ENCODE results near the gene PEX6.
"Not testable (repeated sequence)": the region's sequence is repeated elsewhere in the genome, so short reads cannot be mapped to it uniquely, and the experiment has no call there.

The PEX6 gene

DNA sequence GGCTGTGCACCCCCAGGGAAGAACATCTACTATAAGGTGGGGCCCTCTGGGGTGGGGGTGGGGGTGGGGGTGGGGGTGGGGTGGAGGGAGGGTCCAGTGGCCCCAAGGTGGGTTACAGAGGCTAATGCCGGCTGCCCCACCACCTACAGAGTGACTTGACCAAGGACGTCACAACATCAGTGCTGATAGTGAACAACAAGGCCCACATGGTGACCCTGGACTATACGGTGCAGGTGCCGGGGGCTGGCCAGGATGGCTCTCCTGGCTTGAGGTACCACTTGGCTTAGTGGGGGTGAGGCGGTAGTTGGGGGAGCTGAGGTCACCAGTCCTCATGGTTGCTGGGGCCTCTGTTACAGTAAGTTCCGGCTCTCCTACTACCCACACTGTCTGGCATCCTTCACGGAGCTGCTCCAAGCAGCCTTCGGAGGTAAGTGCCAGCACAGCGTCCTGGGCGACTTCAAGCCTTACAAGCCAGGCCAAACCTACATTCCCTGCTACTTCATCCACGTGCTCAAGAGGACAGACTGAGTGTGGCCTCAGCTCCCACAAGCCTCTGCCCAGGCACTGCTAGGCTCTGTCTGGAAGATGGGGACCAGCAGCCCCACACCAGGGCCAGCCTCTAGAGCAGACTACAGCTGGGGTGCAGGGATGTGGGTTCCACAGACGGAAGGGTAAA is 15.7 kb downstream of the PEX6 start:
- no peak for DNase-seq

DNA sequence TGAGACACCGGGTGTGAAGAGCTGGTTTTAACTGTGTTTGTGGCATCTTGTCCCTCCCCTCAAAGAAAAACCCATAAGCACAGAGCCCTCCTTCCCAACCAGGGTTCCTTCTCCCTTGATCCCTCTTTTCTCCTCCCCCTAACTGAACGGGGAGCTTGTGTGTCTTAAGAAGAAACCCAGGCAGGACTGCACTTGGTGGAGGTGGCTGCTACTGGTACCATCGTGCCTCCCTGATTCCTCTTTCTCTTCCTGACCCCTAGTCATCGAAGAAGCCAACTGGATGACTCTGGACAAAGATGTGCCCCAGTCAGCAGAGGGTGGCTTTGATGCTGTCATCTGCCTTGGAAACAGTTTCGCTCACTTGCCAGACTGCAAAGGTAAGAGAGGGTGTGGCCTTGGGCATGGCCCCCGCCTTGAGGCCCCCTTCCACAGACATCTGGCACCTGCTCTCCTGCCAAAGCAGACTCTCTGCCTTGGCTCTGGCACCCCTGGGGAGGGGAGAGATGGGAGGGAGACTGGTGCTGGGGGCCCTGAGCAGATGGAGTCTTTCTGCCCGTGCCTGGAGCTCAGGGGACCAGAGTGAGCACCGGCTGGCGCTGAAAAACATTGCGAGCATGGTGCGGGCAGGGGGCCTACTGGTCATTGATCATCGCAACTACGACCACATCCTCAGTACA is 16.3 kb downstream of the PEX6 start:
- no peak for DNase-seq

DNA sequence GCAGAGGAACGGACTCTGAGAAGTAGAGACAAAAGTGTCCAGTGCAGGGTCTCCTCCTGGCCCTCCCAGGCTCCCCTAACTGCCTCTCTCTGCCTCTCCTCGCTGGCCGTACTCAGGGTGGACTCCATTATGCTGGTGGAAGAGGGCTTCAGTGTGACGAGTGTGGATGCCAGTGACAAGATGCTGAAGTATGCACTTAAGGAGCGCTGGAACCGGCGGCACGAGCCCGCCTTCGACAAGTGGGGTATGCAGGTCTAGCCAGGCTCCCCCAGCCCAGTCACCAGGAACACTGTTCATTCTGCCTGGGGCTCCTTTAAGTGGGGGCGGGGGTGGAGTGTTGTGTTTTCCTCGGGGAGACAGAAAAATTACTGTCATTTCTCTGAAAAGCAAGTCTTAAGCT is 16.9 kb downstream of the PEX6 start:
- DNase-seq: no peak

- DNase-seq: no peak
These were observed 17.9 kb downstream of the PEX6 start for GRCh38 chr6:42961020-42961470.

DNA sequence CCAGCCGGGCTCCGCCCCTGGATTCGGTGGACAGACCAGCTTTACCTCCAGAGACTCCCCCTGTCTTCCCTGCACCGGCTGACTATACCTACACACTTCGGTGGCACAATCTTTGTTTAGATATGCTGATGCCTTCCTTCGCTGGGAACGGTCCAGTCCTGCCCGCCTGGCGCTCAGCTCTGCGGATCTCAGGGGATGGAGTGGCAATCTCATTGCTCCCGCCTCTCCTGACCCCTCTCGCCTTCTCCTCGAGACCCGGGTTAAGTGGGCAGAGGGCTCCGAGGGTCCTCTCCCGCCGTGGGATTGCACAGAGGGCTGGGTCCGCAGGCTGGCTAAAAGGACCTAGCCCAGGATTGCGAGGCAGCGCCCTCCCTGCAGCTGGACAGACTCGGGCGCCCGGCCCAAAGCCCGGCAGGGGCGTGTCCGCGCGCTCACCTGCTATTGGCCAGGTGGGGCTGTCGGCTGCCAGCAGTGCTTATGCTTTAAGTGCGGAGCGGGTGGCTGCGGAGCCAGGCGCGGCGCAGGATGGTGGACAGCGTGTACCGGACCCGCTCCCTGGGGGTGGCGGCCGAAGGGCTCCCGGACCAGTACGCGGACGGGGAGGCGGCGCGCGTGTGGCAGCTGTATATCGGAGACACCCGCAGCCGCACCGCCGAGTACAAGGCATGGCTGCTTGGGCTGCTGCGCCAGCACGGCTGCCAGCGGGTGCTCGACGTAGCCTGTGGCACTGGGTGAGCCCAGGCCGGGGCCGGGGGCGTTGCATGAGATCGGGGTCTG is 18.6 kb downstream of the PEX6 start, which contains the start of gene GNMT:
GNMT (plus strand) TSS at position 512 of the 777 bp plus-strand sequence; CDS start at position 526, 14 bp downstream.
- peak; percentile 69 for DNase-seq

GRCh38 chr6:42959917-42960242 is 19.1 kb downstream of the PEX6 start:
- no peak for DNase-seq

DNA sequence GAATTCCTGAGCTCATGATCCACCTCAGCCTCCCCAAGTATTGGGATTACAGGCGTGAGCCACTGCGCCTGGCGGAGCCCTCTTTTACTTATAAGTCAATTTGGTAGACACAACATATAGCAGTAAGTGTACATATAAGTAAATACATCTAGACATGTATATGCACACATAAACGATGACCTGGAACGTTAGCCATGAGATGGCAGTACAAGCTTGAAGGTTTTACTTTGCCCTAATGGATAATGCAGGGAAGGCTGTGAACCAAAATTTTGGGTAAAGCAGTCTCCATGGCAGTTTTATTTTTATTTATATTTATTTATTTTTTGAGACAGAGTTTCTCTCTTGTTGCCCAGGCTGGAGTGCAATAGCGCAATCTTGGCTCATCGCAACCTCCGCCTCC is 20.9 kb downstream of the PEX6 start:
- no peak for DNase-seq

- DNase-seq: not testable (repeated sequence)
These were observed 24.6 kb downstream of the PEX6 start for GRCh38 chr6:42954405-42954804.

DNA sequence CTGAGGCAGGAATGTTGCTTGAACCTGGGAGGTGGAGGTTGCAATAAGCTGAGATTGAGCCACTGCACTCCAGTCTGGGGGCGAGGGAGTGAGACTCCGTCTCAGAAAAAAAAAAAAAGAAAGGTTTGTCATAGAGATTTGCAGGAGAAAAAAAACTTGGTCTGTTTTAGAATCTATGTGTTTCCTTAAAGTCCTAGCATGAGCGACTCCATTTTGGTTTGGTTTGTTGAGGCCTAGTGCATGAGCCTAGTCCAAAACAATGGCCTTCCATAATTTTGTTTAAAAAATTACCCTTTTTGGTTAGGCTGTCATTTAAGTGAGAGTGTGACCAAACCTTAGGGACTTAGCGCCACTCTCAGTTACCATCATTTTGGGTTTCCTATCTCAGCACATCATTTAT is 26.6 kb downstream of the PEX6 start:
- no peak for DNase-seq

DNA sequence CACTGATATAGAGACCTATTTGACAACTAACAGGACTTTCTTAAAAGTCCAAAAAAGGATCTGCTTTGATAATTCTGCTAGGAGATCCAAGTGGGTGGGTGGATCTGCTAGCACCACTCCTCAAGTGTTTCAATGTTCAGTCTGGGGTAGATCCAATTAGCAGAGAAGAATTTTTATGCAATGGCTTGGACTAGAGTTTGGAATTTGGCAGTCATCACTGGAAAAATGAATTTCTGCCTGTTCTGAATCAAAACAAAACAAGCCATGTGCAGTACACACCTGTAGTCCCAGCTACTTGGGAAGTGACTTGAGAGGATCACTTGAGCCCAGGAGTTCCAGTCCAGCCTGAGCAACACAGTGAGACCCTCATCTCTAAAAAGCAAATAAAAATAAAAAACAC is 31.0 kb downstream of the PEX6 start:
- no peak for DNase-seq

GRCh38 chr6:42942444-42942843 is 36.5 kb downstream of the PEX6 start:
- DNase-seq: no peak

DNA sequence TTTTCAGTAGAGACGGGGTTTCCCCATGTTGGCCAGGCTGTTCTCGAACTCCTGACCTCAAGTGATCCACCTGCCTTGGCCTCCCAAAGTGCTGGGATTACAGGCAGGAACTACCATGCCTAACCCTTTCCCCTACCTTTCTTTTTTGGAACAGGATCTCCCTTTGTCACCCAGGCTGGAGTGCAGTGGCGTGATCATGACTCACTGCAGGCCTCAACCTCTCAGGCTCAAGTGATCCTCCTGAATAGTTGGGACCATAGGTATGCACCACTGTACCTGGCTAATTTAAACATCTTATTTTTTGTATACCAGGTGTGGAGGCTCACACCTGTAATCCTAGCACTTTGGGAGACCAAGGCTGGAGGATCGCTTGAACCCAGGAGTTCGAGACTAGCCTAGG is 37.6 kb downstream of the PEX6 start:
- not testable (repeated sequence) for DNase-seq

- DNase-seq: no peak
These were observed 38.4 kb downstream of the PEX6 start for GRCh38 chr6:42940493-42941045.

GRCh38 chr6:42939810-42940167 is 39.2 kb downstream of the PEX6 start:
- DNase-seq: no peak

DNA sequence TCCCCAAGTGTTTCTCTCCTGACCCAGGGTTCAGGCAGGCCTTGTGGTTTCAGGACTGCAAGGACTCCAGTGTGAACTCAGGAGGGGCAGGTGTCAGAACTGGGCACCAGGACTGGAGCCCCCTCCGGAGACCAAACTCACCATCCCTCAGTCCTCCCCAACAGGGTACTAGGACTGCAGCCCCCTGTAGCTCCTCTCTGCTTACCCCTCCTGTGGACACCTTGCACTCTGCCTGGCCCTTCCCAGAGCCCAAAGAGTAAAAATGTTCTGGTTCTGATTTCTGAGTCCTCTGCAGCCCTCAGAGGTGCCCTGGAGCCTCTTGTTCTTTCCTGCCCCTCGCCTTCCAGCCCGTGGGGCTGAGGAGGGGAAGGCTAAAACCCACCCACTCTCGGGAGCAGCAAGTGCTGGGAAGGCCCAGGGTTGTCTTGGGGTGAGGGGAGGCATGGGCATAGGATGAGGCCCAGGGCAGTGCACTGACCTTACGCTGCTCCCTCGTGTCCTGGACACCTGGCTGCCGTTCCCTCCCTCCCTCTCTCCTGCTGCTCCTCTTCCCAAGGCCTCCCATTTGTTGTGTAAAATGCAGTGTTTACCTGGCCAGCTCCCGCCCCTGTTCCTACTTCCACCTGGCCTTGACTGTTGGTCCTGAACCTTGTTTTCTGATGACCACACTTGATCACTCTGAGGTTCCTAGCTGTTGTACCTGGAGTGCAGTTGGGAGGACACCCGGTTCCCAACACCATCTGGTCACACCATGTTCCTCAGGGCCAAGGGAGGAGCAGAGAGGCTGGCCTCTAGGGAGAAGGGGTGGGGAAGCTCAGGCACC is 39.8 kb downstream of the PEX6 start:
- no peak for DNase-seq

DNA sequence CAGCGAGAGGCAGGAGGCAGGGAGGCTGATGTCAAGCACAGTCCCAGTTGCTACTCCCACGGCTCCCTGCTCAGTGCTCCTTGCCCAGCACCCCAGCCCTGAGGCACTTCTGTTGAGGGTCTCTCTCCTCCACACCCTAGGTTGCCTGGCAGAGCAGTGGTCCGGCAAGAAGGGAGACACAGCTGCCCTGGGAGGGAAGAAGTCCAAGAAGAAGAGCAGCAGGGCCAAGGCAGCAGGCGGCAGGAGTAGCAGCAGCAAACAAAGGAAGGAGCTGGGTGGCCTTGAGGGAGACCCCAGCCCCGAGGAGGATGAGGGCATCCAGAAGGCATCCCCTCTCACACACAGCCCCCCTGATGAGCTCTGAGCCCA is 40.6 kb downstream of the PEX6 start:
- no peak for DNase-seq

DNA sequence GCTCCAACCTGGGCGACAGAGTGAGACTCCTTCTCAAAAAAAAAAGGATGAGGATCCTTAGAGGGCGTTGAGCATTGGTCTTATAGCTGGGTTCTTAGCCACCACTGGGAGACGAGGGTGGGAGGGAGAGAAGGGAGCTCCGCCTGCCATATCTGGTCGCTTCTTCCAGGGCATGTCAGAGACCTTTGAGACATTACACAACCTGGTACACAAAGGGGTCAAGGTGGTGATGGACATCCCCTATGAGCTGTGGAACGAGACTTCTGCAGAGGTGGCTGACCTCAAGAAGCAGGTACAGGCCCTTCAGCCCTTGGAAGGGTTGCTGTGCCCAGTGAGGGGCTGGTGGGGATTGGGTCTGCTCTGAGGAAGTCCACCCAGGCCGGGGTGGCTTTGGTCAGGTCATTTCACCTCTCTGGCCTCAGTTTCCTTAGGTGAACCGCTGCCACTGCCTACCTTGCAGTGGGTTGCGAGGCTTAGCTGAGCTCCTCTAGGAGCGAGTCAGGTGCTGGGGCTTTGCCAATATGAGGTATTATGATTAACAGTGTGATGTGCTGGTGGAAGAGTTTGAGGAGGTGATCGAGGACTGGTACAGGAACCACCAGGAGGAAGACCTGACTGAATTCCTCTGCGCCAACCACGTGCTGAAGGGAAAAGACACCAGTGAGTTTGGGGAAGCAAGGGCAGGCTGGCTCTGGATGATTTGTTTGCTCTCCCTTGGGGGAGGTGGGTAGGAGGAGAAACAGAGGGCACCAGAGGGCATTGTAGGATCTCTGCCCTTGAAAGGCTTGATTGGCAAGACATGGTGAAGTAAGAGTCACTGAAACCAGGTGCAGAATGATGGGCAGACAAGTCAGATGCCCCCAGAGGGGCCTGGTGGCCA is 41.2 kb downstream of the PEX6 start:
- no peak for DNase-seq

- no peak for DNase-seq
These were observed 42.6 kb downstream of the PEX6 start for GRCh38 chr6:42936398-42936797.

GRCh38 chr6:42935322-42935721 is 43.7 kb downstream of the PEX6 start:
- no peak for DNase-seq

GRCh38 chr6:42933205-42933604 is 45.8 kb downstream of the PEX6 start:
- DNase-seq: no peak

- no peak for DNase-seq
These were observed 46.6 kb downstream of the PEX6 start for GRCh38 chr6:42932412-42932811.

- peak; percentile 32 for DNase-seq
These were observed 49.1 kb downstream of the PEX6 start for GRCh38 chr6:42929821-42930360.

Measured in SHP77 treated with DMSO at 0.1 percent for 48 hours (cell line).